NCI-H146 (cell line): Measurements from ENCODE around the gene NEURL4.

Experiments
- DNase-seq: peaks from one replicate; lab custom pipeline; 2025; lab: John Stamatoyannopoulos, UW

The NEURL4 gene

GRCh38 chr17:7304179-7304578, 25.0 kb downstream of the NEURL4 start:
- no peak for DNase-seq

- peak; percentile 82 for DNase-seq
These were observed 32.8 kb downstream of the NEURL4 start for GRCh38 chr17:7296189-7296861.

GRCh38 chr17:7295230-7296180, 33.6 kb downstream of the NEURL4 start:
- no peak for DNase-seq

- peak; percentile 89 for DNase-seq
These were observed 34.5 kb downstream of the NEURL4 start, which contains the start of gene YBX2 for GRCh38 chr17:7294614-7295153. Gene YBX2, minus strand, starts transcription at chr17:7294639. Its CDS starts 139 bp downstream, at chr17:7294500.

- peak; percentile 39 for DNase-seq
These were observed 35.1 kb downstream of the NEURL4 start for GRCh38 chr17:7293816-7294613.

- no peak for DNase-seq
These were observed 36.0 kb downstream of the NEURL4 start for GRCh38 chr17:7293159-7293558.

- DNase-seq, result no peak
These were observed 36.4 kb downstream of the NEURL4 start for GRCh38 chr17:7292729-7293128.

- DNase-seq, result no peak
These were observed 36.9 kb downstream of the NEURL4 start for GRCh38 chr17:7292194-7292593.

- no peak for DNase-seq
These were observed 38.5 kb downstream of the NEURL4 start for GRCh38 chr17:7290685-7291084.

- DNase-seq, result no peak
These were observed 39.0 kb downstream of the NEURL4 start for GRCh38 chr17:7290166-7290565.

GRCh38 chr17:7289256-7290032, 39.7 kb downstream of the NEURL4 start:
- no peak for DNase-seq

GRCh38 chr17:7285679-7286078, 43.5 kb downstream of the NEURL4 start:
- DNase-seq, result no peak

- no peak for DNase-seq
These were observed 44.2 kb downstream of the NEURL4 start for GRCh38 chr17:7284911-7285310.

GRCh38 chr17:7283471-7284216, 45.5 kb downstream of the NEURL4 start:
- DNase-seq, result no peak

GRCh38 chr17:7282752-7283321, 46.3 kb downstream of the NEURL4 start:
- peak; percentile 11 for DNase-seq

GRCh38 chr17:7281953-7282751, 47.0 kb downstream of the NEURL4 start:
- no peak for DNase-seq

GRCh38 chr17:7281074-7281952, 47.8 kb downstream of the NEURL4 start, which contains the start of gene SLC2A4:
Gene SLC2A4, plus strand, starts transcription at chr17:7281718. Its CDS starts 217 bp downstream, at chr17:7281935.
- peak; percentile 78 for DNase-seq

GRCh38 chr17:7280519-7281073, 48.5 kb downstream of the NEURL4 start:
- peak; percentile 77 for DNase-seq
